C4-2B (cell line): ENCODE results near the gene CCDC81.
"Not testable (repeated sequence)": the region's sequence is repeated elsewhere in the genome, so short reads cannot be mapped to it uniquely, and the experiment has no call there.

ENCODE experiments used
- H3K27ac ChIP-seq: fragments of 450-650 bp; 2 replicates; pipeline ENCODE4 v1.5.1; 2017
- ZFX ChIP-seq: fragments of 450-650 bp; IDR thresholded peaks from 2 replicates; pipeline ENCODE4 v1.6.1; 2017
- TF ChIP-seq, protein P1 (sequence below): fragments of 450-650 bp; conservative IDR thresholded peaks from 2 replicates; pipeline ENCODE4 v1.5.1; 2017; ENCODE audit warnings: mild to moderate bottlenecking

Gene CCDC81

DNA sequence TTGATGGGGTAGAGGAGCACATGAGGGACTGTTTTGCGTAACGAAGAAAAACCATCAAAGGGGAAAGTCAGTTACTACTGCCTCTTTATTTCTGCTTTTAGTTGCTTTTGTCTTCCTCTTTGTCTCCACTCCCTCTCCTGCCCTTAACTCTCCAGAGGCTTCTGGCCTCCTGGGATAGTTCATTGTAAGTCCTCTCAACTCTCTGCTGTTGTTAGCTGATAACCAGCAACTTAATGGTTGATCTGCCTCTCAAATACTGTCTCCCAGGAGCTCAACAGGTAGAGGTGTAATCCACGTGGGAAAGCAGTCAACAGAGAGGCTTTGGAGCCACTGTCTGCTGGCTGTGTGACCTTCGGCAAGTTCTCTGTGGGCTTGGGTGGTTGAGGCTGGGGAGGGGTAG, 47.3 kb downstream of the CCDC81 start:
- TF ChIP-seq, protein P1, sequence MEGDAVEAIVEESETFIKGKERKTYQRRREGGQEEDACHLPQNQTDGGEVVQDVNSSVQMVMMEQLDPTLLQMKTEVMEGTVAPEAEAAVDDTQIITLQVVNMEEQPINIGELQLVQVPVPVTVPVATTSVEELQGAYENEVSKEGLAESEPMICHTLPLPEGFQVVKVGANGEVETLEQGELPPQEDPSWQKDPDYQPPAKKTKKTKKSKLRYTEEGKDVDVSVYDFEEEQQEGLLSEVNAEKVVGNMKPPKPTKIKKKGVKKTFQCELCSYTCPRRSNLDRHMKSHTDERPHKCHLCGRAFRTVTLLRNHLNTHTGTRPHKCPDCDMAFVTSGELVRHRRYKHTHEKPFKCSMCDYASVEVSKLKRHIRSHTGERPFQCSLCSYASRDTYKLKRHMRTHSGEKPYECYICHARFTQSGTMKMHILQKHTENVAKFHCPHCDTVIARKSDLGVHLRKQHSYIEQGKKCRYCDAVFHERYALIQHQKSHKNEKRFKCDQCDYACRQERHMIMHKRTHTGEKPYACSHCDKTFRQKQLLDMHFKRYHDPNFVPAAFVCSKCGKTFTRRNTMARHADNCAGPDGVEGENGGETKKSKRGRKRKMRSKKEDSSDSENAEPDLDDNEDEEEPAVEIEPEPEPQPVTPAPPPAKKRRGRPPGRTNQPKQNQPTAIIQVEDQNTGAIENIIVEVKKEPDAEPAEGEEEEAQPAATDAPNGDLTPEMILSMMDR = no peak
- no peak for TF ChIP-seq ZFX
- H3K27ac ChIP-seq = no peak overlapping the region

DNA sequence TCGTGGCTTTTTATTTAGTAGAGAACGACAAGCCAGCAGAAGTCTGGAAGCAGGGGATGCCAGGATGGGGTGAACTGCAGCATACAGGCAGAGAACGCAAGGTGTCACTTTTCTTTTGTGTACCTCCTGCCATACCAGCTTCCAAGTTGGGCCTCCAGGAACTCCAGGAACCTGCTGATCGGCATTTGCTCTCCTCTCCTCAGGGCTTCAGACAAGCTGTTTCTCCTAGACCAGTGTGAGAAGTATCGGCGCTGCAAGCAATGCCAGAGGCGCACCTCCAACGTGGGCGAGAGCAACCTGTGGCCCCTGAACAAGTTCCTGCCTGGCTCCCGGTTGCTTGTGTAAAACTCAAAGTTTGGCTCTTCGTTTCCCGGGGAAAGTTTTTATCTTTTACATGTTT, 47.7 kb downstream of the CCDC81 start:
- H3K27ac ChIP-seq = no peak overlapping the region
- no peak for TF ChIP-seq ZFX
- TF ChIP-seq, protein P1 = no peak

DNA sequence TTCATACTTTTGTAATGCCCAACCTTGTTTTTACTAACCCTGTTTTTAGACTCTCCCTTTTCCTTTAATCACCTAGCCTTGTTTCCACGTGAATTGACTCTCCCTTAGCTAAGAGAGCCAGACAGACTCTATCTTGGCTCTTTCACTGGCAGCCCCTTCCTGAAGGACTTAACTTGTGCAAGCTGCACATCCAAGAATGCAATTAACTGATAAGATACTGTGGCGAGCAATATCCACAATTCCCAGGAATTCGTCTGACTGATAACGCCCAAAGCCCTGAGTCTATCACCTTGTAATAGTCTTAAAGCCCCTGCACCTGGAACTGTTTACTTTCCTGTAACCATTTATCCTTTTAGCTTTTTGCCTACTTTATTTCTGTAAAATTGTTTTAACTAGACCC, 48.8 kb downstream of the CCDC81 start:
- not testable (repeated sequence) for H3K27ac ChIP-seq

DNA sequence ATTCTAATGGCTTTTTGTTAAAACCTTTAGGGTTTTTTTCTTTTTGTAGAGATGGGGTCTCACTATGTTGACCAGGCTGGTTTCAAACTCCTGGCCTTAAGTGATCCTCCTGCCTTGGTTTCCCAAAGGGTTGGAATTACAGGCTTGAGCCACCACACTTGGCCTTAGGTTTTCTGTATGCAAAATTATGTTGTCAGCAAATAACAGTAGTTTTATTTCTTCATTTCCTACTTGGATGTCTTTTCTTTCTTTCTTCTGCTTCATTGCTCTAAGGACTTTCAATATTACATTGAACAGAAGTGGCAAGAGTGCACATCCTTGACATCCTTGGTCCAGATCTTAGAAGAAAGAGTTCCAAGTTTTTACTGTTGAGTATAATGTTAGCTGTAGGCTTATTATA, 52.8 kb downstream of the CCDC81 start:
- TF ChIP-seq, protein P1 = no peak
- TF ChIP-seq ZFX = no peak
- no peak overlapping the region for H3K27ac ChIP-seq

DNA sequence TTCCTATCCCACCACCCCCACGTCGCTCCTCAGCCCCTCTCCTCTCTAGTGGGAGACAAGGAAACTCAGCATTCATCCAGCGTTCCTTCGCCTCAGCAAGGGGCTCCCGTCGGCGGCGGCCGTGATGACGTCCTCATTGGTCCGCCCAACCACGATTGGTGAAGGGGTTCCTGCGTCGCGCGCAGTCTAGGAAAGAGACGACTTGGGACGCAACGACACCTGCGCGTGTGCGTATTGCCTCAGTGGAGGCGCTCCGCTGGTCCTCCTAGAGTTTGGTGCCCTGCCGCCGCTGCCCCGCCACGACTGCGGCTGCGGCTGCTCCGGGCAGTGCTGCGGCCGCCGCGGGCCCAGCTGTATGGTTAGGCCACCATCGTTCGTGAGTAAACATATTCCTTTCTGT, 56.6 kb downstream of the CCDC81 start:
- H3K27ac ChIP-seq = no peak overlapping the region
- TF ChIP-seq, protein P1 = no peak
- no peak for TF ChIP-seq ZFX

DNA sequence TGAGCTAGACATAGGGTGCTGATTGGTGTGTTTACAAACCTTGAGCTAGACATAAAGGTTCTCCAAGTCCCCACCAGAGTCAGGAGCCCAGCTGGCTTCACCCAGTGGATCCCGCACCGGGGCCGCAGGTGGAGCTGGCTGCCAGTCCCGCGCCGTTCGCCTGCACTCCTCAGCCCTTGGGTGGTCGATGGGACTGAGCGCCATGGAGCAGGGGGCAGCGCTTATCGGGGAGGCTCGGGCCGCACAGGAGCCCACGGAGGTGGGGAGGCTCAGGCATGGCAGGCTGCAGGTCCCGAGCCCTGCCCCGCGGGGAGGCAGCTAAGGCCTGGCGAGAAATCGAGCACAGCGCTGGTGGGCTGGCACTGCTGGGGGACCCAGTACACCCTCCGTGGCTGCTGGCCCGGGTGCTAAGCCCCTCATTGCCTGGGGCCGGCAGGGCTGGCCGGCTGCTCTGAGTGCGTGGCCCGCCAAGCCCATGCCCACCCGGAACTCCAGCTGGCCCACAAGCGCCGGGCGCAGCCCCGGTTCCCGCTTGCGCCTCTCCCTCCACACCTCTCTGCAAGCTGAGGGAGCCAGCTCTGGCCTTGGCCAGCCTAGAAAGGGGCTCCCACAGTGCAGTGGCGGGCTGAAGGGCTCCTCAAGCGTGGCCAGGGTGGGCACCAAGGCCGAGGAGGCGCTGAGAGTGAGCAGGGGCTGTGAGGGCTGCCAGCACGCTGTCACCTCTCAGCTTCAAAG, 58.8 kb downstream of the CCDC81 start:
- H3K27ac ChIP-seq = not testable (repeated sequence)

DNA sequence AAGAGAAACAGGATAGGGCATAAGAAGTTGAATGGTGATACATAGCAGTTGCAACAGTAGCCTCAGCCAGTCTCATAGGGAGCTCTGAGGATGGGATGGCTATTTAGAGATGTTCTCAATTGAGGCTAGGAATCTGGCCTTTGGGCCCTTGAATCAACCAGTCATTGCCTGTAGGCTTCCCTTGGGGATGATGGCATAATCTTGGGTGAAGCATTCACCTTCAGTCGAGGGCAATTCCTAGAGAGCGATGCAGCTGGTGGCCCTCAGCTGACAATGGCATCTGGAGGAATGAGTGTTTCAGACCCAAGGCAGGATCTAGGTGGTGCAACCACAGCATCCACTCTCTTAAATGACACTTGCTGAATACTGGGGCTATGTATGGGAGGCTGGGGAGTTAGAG, 61.0 kb downstream of the CCDC81 start:
- TF ChIP-seq, protein P1 = no peak
- TF ChIP-seq ZFX = no peak
- no peak overlapping the region for H3K27ac ChIP-seq

DNA sequence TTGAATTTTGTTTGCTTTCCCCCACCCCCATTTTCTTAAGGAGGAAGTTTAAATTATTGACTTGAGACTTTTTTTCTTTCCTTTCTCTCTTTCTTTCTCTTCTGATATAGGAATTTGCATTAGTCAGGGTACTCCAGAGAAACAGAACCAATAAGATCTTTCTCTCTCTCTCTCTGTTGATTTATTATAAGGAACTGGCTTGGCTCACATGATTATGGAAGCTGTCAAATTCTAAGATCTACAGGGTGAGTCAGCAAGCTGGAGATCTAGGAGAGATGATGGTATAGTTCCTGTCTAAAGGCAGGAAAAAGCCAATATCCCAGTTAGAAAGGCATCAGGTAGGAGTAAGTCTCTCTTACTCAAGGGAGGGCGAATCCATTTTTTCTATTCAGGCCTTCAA, 64.0 kb downstream of the CCDC81 start:
- TF ChIP-seq, protein P1 = no peak
- no peak for TF ChIP-seq ZFX
- H3K27ac ChIP-seq = no peak overlapping the region
